Measurements from ENCODE around the gene SYNDIG1L. TPM values are rescaled to one million over a fixed set of nuclear protein-coding genes. Genes with fewer than 3 reads are reported as not detected.

Gene SYNDIG1L
- total and polyA plus RNA-seq, 2 of the 4 experiments (the other 2 are of a cell fraction) = not detected

DNA sequence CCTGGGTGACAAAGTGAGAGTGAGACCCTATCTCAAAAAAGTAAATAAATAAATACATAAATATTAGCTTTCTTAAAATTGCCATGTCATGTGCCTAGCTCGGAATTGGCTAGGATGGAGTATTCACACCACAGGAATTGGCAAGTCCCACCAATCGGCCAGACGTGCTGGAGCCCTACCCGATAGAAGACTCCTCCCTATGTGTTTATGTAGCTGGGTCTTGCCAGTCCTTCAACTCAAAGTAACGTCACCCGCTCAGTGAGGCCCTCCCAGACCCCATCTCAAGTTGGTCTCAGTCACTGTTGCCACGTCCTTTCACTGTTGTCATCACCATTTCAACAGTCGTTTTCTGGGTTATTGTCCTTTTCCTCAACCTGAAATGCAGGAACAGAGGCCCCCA, 57.6 kb downstream of the SYNDIG1L start:
- Histone ChIP-seq H3K23ac (ENCODE audit: low read depth, low read length) (no peak overlapping the region), H3K27ac (ENCODE audit: insufficient read depth, low read length) (no peak overlapping the region), H3K4me3 (ENCODE audit: insufficient read depth, low read depth, low read length) (no peak overlapping the region), H4K91ac (ENCODE audit: insufficient read depth, low read depth, low read length) (no peak overlapping the region), H3K9me3 (ENCODE audit: control insufficient read depth, insufficient read depth, low read length) (no peaks in the 10 kb centered on the region), H2BK5ac (ENCODE audit: low read depth, low read length, poor library complexity, severe bottlenecking) (no peak overlapping the region), H3K18ac (ENCODE audit: low read depth, low read length) (no peak overlapping the region), H4K8ac (ENCODE audit: low read depth in 2 of 2, low read length in 2 of 2) (no peak overlapping the region), H2BK15ac (ENCODE audit: low read depth, low read length) (no peak overlapping the region), H3K9me1 (ENCODE audit: insufficient read depth, low read length) (no peaks in the 10 kb centered on the region), H2BK120ac (ENCODE audit: low read depth, low read length) (no peak overlapping the region), H3K14ac (replicated peaks; ENCODE audit: low read depth, low read length) (no peak overlapping the region), H3K4me1 (ENCODE audit: control insufficient read depth, insufficient read depth, low read length) (no peaks in the 10 kb centered on the region), H2AK9ac (replicated peaks; ENCODE audit: low read depth, low read length, poor library complexity) (no peak overlapping the region), H3K9ac (ENCODE audit: low read depth, low read length) (no peak overlapping the region), H2AK5ac (ENCODE audit: low read depth, low read length) (no peak overlapping the region), H3K36me3 (ENCODE audit: control insufficient read depth, insufficient read depth, low read length) (no peaks in the 10 kb centered on the region), H3K27me3 (ENCODE audit: control insufficient read depth, insufficient read depth, low read length) (peaks cover 34% of the 10 kb centered on the region), H2AFZ (replicated peaks; ENCODE audit: low read length, poor library complexity) (no peak overlapping the region), H3K56ac (ENCODE audit: extremely low read depth, insufficient read depth, low read length) (no peak overlapping the region), H3K4ac (ENCODE audit: low read depth, low read length) (no peak overlapping the region), H4K20me1 (ENCODE audit: insufficient read depth, low read length) (no peaks in the 10 kb centered on the region), H4K5ac (ENCODE audit: low read depth, low read length) (no peak overlapping the region), H2BK20ac (ENCODE audit: low read depth, low read length) (no peak overlapping the region), H3K4me2 (ENCODE audit: low read depth, low read length) (no peak overlapping the region), H3K79me1 (ENCODE audit: low read depth in 1 of 2, low read length in 2 of 2) (no peaks in the 10 kb centered on the region)
- intact Hi-C loops (cut with micrococcal nuclease) (loop anchor here (10.0 kb wide), 1 partner anchor 436 kb away; no protein-coding TSS in a partner anchor), in situ Hi-C loops (cut with MboI; ENCODE audit: low sequenced_read_pairs) (no loop called here), dilution Hi-C loops (cut with HindIII; ENCODE audit: low sequenced_read_pairs, unreplicated experiment) (no loop called here)
- WGBS, 2 experiments (ENCODE audit: extremely low coverage in 2 of 2, insufficient read length in 1 of 2) = 76% methylated on average over 3 of the region's 8 CpGs; no CpG with 5 or more reads in 1 of the 2 experiments
- ATAC-seq (ENCODE audit: low read depth) (no peak), DNase-seq (no peak)
- ChIA-PET POLR2A (ENCODE audit: unreplicated experiment) (no interaction called here), CTCF (no interaction called here)
- BruUV-seq (replicated peaks) = no TSS peak
- TF ChIP-seq BHLHE40 (IDR thresholded peaks at IDR 0.05; ENCODE audit: low read depth, low read length) (no peak), CHD1 (IDR thresholded peaks at IDR 0.05; ENCODE audit: low read depth, low read length) (no peak), MXI1 (IDR thresholded peaks at IDR 0.05; ENCODE audit: borderline replicate concordance, low read depth, low read length) (no peak), RCOR1 (IDR thresholded peaks at IDR 0.05; ENCODE audit: insufficient replicate concordance, low read length) (no peak), POLR2A (IDR thresholded peaks at IDR 0.05; ENCODE audit: low read depth, low read length) (no peak), SMC3 (IDR thresholded peaks at IDR 0.05; ENCODE audit: low read depth, low read length) (no peak), CEBPB (IDR thresholded peaks at IDR 0.05; ENCODE audit: low read depth, low read length) (no peak), MAFK (IDR thresholded peaks at IDR 0.05; ENCODE audit: low read depth, low read length) (no peak), RAD21 (IDR thresholded peaks at IDR 0.05; ENCODE audit: low read length) (no peak), MAZ (IDR thresholded peaks at IDR 0.05; ENCODE audit: borderline replicate concordance, low read depth, low read length) (no peak), FOS (IDR thresholded peaks at IDR 0.05; ENCODE audit: low read depth, low read length) (no peak), NFE2L2 (IDR thresholded peaks at IDR 0.05; ENCODE audit: low read depth, low read length) (no peak), RFX5 (IDR thresholded peaks at IDR 0.05; ENCODE audit: low read depth, low read length) (no peak)
- TF ChIP-seq, protein P1, sequence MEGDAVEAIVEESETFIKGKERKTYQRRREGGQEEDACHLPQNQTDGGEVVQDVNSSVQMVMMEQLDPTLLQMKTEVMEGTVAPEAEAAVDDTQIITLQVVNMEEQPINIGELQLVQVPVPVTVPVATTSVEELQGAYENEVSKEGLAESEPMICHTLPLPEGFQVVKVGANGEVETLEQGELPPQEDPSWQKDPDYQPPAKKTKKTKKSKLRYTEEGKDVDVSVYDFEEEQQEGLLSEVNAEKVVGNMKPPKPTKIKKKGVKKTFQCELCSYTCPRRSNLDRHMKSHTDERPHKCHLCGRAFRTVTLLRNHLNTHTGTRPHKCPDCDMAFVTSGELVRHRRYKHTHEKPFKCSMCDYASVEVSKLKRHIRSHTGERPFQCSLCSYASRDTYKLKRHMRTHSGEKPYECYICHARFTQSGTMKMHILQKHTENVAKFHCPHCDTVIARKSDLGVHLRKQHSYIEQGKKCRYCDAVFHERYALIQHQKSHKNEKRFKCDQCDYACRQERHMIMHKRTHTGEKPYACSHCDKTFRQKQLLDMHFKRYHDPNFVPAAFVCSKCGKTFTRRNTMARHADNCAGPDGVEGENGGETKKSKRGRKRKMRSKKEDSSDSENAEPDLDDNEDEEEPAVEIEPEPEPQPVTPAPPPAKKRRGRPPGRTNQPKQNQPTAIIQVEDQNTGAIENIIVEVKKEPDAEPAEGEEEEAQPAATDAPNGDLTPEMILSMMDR (conservative IDR thresholded peaks at IDR 0.05; ENCODE audit: low read depth, low read length) = no peak
- TF ChIP-seq, protein P2, sequence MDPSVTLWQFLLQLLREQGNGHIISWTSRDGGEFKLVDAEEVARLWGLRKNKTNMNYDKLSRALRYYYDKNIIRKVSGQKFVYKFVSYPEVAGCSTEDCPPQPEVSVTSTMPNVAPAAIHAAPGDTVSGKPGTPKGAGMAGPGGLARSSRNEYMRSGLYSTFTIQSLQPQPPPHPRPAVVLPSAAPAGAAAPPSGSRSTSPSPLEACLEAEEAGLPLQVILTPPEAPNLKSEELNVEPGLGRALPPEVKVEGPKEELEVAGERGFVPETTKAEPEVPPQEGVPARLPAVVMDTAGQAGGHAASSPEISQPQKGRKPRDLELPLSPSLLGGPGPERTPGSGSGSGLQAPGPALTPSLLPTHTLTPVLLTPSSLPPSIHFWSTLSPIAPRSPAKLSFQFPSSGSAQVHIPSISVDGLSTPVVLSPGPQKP (IDR thresholded peaks at IDR 0.05; ENCODE audit: borderline replicate concordance, low read depth, low read length) = no peak
- TF ChIP-seq, protein P3, sequence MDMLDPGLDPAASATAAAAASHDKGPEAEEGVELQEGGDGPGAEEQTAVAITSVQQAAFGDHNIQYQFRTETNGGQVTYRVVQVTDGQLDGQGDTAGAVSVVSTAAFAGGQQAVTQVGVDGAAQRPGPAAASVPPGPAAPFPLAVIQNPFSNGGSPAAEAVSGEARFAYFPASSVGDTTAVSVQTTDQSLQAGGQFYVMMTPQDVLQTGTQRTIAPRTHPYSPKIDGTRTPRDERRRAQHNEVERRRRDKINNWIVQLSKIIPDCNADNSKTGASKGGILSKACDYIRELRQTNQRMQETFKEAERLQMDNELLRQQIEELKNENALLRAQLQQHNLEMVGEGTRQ (IDR thresholded peaks at IDR 0.05; ENCODE audit: low read depth, low read length) = no peak
